HG03558 (cell line): ENCODE measurements around the gene CTDSPL.

Experiments
- ATAC-seq: cut with Tn5 transposase; IDR thresholded peaks from one replicate; pipeline ENCODE4 v1.9.1; 2021; ENCODE audit warnings: moderate number of reproducible peaks; ENCODE audit not compliant: unreplicated experiment; ENCODE audit errors: extremely low read depth

CTDSPL gene

DNA sequence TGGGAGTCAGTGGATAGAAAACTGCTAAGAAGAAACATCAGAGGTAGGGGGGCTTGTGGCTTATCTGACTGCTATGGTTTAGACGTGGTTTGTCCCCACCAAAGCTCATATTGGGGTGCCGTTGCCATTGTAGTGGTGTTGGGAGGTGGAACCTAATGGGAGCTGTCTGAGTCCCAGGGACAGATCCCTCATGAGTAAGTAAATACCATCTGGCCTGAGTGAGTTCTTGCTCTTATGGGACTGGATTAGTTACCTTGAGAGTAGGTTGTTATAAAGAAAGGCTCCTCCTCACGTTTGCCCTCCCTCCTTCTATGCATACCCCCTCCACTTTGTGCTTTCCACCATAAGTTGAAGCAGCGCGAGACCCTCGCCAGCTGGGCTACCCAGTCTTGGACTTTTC is 75.5 kb downstream of the CTDSPL start:
- ATAC-seq: no peak

DNA sequence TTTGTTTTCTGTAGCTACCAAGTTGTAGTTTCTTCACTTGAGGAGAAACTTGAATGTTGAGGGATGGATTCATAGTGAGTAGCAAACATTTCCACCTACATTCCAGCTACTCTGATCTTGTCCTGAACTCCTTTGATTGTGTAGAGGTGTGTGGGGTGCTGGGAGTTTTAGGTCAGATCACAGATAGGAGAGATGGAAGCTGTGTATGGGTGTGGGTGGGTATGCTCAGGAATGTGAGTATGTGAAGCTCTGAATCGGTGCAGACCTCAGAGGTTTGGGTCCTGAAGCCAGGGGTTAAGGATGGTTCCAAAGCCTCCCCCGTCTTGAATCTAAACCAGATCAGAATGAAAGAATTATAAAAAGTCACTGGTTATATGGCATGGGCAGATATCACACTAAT is 76.3 kb downstream of the CTDSPL start:
- no peak for ATAC-seq

- ATAC-seq: no peak
Measured at GRCh38 chr3:37940242-37940908, 78.7 kb downstream of the CTDSPL start.

- no peak for ATAC-seq
Measured at GRCh38 chr3:37941608-37942508, 80.2 kb downstream of the CTDSPL start.

DNA sequence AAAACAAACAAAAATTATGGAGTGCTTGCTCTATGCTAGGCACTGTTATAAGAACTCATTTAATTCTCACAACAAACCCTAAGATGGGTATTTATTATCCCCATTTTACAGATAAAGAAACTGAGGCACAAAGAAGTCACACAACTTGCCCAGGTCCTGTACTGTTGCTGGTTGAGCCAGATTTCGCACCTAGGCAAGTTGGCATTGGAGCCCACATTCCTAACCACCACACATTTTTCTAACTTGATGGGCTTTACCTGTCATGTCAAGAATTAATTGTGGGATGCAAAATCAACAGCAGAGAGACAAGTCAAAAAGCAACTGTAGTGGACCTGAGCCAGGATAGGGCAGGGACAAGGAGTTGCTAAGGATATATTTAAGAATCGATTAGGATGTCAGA is 81.0 kb downstream of the CTDSPL start:
- no peak for ATAC-seq

DNA sequence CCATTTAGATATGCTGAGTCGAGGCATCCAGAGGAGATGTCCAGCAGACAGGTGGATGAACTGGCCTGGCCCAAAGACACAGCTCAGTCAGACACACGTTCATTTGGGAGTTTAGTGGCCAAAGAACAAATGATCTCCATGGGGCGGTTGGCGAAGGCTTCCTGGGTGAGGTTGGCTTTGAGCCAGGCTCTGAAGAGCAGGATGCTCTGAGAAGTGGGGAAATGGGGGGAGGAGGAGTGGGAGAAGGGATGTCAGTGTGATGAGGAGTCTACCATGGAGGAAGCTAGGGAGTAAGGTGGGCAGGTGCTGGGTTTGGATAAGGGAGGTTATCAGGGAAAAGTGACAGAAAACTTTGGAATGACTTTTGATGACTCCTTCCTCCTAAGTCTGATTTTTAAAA is 81.4 kb downstream of the CTDSPL start:
- no peak for ATAC-seq

DNA sequence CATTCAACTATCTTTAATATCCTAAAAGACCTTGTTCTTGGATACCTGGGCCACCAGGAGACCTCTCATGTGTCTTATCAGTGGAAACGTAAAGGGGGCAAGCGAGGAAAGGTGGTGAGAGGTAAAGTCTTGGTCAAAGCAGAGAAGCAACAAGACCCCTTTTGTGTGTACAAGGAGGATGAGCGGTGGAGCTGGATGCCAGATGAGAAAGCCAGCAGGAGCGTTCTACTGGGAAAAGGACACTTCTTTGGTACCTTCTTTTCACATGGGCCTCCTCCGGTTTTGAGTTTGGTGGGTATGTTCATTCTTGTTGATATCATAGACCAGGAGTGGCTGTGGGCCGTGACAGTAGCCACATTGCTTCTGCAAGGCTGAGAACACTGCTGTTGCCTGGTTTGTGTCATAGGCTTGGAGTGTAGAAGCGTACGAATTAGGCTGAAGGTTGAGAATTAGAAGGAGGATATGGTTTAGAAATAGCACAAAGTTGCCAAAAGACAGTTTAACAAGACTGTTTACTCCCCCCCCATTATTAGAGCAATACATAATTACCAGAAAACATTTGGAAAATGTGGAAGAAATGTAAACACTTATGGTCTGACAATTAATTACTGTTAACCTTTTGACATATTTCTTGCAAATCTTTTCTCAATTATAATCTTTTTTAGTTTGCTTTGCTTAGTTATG is 82.1 kb downstream of the CTDSPL start:
- ATAC-seq: no peak

- no peak for ATAC-seq
Measured at GRCh38 chr3:37944391-37944842, 82.7 kb downstream of the CTDSPL start.

- ATAC-seq: no peak
Measured at GRCh38 chr3:37945156-37945806, 83.6 kb downstream of the CTDSPL start.

DNA sequence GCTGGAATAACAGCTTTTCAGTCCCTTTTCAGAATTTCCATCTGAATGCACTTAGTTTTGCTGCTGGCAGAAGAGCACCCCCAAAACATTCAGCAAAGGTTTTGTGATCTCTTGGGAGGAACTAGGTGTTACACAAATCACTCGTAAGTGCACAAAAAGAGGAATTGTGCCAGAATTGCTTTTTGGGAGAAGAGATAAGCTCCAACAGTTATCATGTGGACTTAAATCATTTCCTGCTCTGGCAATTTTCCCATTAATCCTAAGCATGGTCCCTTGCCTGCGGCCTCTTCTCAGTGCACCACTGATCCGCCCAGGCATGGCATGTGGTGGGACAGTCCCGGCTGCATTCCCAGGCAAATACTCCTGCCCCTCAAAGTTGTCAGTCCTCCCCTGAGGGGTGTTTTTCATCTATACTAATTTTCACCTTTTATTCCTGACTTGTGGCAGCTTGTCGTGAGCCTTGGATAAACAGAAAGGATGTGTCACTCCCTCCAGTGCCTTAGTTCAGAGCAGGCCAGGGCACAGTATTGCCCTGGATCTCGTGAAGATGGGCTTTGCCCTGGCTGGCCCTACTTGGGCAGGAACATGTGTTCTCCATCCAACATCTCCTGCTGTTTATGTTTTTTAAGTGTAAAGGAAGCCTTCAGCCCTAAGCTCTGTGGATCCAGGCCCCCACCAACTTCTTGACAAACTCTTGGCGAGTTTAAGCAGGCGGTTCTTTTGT is 84.3 kb downstream of the CTDSPL start:
- no peak for ATAC-seq

GRCh38 chr3:37946531-37946889 is 84.8 kb downstream of the CTDSPL start:
- ATAC-seq: no peak

- ATAC-seq: no peak
Measured at GRCh38 chr3:37949866-37950265, 88.2 kb downstream of the CTDSPL start.

DNA sequence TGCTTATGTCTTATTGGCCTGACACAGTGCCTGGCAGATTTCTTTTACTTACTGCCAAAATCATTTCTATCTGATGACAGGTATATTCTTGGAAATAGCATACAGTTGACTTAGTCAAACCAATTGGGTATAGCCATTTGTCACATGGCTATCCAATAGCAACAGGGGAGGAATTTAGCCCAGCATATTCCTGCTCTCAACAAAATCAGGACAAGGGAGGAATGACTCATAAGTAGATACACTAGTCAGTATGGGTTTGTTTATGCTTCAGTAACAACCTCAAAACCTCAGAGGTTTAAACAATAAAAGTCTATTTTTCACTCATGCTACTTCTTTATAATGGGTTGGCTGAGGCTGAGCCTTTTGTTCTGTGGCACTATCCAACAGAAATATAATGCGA is 90.9 kb downstream of the CTDSPL start:
- no peak for ATAC-seq

DNA sequence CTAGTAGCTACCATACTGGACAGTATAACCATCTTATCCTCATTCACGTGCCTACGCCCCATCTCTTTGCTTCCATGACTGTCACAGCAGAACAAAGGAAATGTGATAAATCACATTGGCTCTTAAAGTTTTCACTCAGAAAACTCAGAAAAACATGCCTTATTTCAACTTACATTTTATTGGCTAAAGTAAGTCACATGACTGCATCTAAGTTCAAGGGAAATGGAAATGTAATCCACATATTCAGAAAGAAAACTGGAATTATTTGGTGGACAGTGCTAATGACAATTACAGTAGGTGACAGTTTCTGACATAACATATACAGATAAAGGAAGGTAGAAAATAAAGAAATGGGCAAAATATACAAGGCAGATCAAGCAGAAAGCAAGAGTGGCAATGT is 91.5 kb downstream of the CTDSPL start:
- no peak for ATAC-seq

DNA sequence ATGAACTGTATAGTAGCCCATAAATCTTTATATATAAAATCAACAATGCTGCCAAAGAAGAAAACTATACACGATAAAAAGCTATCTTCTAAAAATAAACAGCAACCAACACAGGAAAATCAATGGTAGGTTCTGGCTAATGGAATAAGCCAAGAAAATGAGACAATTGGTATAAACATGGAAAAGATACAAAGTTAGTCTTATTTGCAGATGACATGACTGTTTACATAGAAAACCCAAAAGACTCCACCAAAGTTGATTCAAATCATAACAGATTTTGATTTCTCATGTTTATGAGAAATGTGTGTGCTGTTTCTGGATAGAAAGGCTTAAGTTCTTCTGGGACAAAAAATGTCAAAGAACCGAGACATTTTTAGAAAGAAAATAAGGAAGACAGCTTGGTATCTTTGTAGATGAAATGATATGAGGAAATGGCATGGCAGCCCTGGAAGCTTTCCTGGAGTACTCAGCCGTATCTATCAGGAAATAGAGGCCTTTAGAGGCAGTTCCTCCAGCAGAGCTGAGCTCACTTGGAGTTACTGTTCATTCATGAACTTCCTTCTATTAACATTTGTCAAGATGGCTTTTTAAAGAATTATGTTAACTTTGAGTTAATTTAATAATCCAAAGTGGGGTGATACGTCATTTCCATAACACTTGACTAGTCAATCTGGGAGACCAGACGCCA is 92.2 kb downstream of the CTDSPL start:
- no peak for ATAC-seq

DNA sequence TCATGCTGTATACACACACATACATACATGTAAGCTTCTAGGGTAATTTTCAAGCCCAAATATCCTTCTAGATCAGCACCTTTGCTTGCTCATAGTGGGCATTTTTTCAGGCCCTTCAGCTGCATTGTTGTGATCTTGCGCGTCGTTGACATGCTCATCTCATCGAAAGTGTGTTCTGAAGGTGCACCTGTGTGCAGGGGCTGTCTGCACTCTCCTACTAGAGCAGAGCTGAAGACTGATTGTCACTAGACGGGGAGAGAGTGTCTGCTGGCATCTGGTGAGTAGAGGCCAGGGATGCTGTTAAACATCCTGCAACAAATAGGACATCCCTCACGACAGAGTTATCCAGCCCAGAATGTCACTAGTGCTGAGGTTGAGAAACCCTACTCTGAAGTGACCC is 93.2 kb downstream of the CTDSPL start:
- no peak for ATAC-seq

GRCh38 chr3:37955918-37956707 is 94.4 kb downstream of the CTDSPL start:
- ATAC-seq: no peak

- no peak for ATAC-seq
Measured at GRCh38 chr3:37956723-37957538, 95.3 kb downstream of the CTDSPL start.
